ENCODE measurements around the gene FAH. TPM values are rescaled to one million over a fixed set of nuclear protein-coding genes. Genes with fewer than 3 reads are reported as not detected.

The FAH gene
- total and polyA plus RNA-seq, 10 of the 15 experiments (the other 5 are each of a cell fraction or from before 2014, with no cell fraction given): 36.3 to 121 (median 62.0) TPM

DNA sequence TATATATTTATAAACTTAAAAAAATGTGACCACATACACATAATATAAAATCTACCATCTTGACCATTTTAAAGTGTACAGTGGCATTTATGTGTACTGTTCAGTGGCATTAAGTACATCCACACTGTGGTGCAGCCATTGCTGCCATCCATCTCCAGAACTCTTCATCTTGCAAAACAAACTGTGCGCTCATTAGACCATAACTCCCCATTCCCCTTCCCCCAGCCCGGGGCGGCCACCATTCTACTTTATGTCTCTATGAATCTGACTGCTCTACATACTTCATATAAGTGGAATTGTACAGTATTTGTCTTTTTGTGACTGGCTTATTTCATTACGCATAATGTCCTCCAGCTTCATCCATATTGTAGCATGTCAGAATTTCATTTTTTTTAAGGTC lies 51.4 kb downstream of the FAH start:
- POLR2A ChIA-PET: no interaction called here
- H3K9me3 ChIP-seq (replicated peaks; ENCODE audit: control insufficient read depth, insufficient read depth, low read length): no peaks in the 10 kb centered on the region
- 74% methylated on average over 4 of the region's 4 CpGs for WGBS (ENCODE audit: insufficient coverage, insufficient replicate concordance, low lambda C conversion rate, missing lambda C conversion rate)
- no peaks in the 10 kb centered on the region for H4K20me1 ChIP-seq (ENCODE audit: control insufficient read depth, insufficient read depth)
- in situ Hi-C loops (cut with MboI) (no loop called here), intact Hi-C loops (cut with micrococcal nuclease; ENCODE audit: unreplicated experiment) (no loop called here)
- ATAC-seq (no peak), DNase-seq (ENCODE audit: low read depth, low spot score) (no peak), FAIRE-seq (no peak)
- H3K36me3 ChIP-seq (ENCODE audit: control insufficient read depth in 2 of 2, insufficient read depth in 2 of 2, low read length in 1 of 2): no peaks in the 10 kb centered on the region
- H3K27me3 ChIP-seq (replicated peaks in 1 of 2; ENCODE audit: control insufficient read depth in 2 of 2, insufficient read depth in 2 of 2, low read length in 1 of 2): no peaks in the 10 kb centered on the region
- CTCF ChIA-PET: interaction anchor here (1.7 kb wide), 1 partner anchor 37 kb away, joined by 3 read pairs; no protein-coding TSS in a partner anchor
- no peak overlapping the region for H3K4me2 ChIP-seq (ENCODE audit: control insufficient read depth, insufficient read depth)
- no peaks in the 10 kb centered on the region for H3K4me1 ChIP-seq (ENCODE audit: control insufficient read depth, insufficient read depth, low read length)
- H3K9ac ChIP-seq (ENCODE audit: control insufficient read depth, insufficient read depth, low read length): no peak overlapping the region
- RAD21 ChIA-PET (ENCODE audit: unreplicated experiment): no interaction called here
- H3K79me2 ChIP-seq (ENCODE audit: control insufficient read depth, insufficient read depth, low read length): no peaks in the 10 kb centered on the region
- no peak overlapping the region for H2AFZ ChIP-seq (ENCODE audit: control insufficient read depth, low read depth, low read length)
- SMC1A ChIA-PET (ENCODE audit: uncharacterized antibody, unreplicated experiment): no interaction called here
- no TSS peak for BruUV-seq (replicated peaks)
- H3K27ac ChIP-seq (ENCODE audit: control insufficient read depth, insufficient read depth): no peak overlapping the region
- H3K4me3 ChIP-seq: no peak overlapping the region
- TF ChIP-seq SREBF1 (IDR thresholded peaks at IDR 0.05; ENCODE audit: low read length): no peak
- TF ChIP-seq, protein P1, sequence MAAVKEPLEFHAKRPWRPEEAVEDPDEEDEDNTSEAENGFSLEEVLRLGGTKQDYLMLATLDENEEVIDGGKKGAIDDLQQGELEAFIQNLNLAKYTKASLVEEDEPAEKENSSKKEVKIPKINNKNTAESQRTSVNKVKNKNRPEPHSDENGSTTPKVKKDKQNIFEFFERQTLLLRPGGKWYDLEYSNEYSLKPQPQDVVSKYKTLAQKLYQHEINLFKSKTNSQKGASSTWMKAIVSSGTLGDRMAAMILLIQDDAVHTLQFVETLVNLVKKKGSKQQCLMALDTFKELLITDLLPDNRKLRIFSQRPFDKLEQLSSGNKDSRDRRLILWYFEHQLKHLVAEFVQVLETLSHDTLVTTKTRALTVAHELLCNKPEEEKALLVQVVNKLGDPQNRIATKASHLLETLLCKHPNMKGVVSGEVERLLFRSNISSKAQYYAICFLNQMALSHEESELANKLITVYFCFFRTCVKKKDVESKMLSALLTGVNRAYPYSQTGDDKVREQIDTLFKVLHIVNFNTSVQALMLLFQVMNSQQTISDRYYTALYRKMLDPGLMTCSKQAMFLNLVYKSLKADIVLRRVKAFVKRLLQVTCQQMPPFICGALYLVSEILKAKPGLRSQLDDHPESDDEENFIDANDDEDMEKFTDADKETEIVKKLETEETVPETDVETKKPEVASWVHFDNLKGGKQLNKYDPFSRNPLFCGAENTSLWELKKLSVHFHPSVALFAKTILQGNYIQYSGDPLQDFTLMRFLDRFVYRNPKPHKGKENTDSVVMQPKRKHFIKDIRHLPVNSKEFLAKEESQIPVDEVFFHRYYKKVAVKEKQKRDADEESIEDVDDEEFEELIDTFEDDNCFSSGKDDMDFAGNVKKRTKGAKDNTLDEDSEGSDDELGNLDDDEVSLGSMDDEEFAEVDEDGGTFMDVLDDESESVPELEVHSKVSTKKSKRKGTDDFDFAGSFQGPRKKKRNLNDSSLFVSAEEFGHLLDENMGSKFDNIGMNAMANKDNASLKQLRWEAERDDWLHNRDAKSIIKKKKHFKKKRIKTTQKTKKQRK (IDR thresholded peaks at IDR 0.05; ENCODE audit: low read depth, low read length): no peak
- no peak for TF ChIP-seq YBX1 (IDR thresholded peaks at IDR 0.05)
- TF ChIP-seq JUNB (IDR thresholded peaks at IDR 0.05): no peak
- TF ChIP-seq SPI1 (IDR thresholded peaks at IDR 0.05; ENCODE audit: borderline replicate concordance, insufficient read depth, low read depth, low read length): no peak
- TF ChIP-seq, protein P2, sequence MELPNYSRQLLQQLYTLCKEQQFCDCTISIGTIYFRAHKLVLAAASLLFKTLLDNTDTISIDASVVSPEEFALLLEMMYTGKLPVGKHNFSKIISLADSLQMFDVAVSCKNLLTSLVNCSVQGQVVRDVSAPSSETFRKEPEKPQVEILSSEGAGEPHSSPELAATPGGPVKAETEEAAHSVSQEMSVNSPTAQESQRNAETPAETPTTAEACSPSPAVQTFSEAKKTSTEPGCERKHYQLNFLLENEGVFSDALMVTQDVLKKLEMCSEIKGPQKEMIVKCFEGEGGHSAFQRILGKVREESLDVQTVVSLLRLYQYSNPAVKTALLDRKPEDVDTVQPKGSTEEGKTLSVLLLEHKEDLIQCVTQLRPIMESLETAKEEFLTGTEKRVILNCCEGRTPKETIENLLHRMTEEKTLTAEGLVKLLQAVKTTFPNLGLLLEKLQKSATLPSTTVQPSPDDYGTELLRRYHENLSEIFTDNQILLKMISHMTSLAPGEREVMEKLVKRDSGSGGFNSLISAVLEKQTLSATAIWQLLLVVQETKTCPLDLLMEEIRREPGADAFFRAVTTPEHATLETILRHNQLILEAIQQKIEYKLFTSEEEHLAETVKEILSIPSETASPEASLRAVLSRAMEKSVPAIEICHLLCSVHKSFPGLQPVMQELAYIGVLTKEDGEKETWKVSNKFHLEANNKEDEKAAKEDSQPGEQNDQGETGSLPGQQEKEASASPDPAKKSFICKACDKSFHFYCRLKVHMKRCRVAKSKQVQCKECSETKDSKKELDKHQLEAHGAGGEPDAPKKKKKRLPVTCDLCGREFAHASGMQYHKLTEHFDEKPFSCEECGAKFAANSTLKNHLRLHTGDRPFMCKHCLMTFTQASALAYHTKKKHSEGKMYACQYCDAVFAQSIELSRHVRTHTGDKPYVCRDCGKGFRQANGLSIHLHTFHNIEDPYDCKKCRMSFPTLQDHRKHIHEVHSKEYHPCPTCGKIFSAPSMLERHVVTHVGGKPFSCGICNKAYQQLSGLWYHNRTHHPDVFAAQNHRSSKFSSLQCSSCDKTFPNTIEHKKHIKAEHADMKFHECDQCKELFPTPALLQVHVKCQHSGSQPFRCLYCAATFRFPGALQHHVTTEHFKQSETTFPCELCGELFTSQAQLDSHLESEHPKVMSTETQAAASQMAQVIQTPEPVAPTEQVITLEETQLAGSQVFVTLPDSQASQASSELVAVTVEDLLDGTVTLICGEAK (IDR thresholded peaks at IDR 0.05; ENCODE audit: borderline replicate concordance): no peak
- TF ChIP-seq, protein P3, sequence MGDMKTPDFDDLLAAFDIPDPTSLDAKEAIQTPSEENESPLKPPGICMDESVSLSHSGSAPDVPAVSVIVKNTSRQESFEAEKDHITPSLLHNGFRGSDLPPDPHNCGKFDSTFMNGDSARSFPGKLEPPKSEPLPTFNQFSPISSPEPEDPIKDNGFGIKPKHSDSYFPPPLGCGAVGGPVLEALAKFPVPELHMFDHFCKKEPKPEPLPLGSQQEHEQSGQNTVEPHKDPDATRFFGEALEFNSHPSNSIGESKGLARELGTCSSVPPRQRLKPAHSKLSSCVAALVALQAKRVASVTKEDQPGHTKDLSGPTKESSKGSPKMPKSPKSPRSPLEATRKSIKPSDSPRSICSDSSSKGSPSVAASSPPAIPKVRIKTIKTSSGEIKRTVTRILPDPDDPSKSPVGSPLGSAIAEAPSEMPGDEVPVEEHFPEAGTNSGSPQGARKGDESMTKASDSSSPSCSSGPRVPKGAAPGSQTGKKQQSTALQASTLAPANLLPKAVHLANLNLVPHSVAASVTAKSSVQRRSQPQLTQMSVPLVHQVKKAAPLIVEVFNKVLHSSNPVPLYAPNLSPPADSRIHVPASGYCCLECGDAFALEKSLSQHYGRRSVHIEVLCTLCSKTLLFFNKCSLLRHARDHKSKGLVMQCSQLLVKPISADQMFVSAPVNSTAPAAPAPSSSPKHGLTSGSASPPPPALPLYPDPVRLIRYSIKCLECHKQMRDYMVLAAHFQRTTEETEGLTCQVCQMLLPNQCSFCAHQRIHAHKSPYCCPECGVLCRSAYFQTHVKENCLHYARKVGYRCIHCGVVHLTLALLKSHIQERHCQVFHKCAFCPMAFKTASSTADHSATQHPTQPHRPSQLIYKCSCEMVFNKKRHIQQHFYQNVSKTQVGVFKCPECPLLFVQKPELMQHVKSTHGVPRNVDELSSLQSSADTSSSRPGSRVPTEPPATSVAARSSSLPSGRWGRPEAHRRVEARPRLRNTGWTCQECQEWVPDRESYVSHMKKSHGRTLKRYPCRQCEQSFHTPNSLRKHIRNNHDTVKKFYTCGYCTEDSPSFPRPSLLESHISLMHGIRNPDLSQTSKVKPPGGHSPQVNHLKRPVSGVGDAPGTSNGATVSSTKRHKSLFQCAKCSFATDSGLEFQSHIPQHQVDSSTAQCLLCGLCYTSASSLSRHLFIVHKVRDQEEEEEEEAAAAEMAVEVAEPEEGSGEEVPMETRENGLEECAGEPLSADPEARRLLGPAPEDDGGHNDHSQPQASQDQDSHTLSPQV (IDR thresholded peaks at IDR 0.05): no peak
- TF ChIP-seq NFYA (IDR thresholded peaks at IDR 0.05; ENCODE audit: borderline replicate concordance, low read depth, low read length): no peak
- TF ChIP-seq SMC3 (IDR thresholded peaks at IDR 0.05; ENCODE audit: borderline replicate concordance, low read length): no peak
- TF ChIP-seq NR2C2 (IDR thresholded peaks at IDR 0.05; ENCODE audit: borderline replicate concordance, control insufficient read depth, insufficient read length, low read depth): no peak
- TF ChIP-seq JUND (IDR thresholded peaks at IDR 0.05; ENCODE audit: low read depth, low read length): no peak
- no peak for TF ChIP-seq WRNIP1 (IDR thresholded peaks at IDR 0.05; ENCODE audit: borderline replicate concordance, low read depth, low read length)
